ENCODE results near the gene LMNTD2. TPM values are rescaled to one million over a fixed set of nuclear protein-coding genes. Genes with fewer than 3 reads are reported as not detected.

LMNTD2 gene
- total RNA-seq, 2 donors from 2014 or later, result 6.0 to 12.9 TPM

DNA sequence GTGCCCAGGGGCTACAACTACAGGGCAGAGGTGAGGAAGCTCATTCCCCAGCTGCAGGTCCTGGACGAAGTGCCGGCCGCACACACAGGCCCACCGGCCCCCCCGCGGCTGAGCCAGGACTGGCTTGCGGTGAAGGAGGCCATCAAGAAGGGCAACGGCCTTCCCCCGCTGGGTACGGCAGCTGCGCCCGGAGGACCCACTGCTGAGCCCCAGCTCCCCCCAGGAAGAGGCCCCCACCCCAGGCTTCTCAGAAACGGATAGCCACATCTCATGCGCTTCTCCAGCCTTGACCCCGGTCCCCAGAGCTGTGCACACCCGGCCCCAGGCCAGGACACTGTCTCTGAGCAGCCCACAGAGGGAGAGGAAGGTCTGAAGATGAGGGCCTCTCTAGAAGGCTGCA, 9.4 kb downstream of the LMNTD2 start:
- intact Hi-C loops (cut with DNase I), result loop anchor here (10.0 kb wide), 1 partner anchor 174 kb away; no protein-coding TSS in a partner anchor
- WGBS, 2 donors, result 84% methylated on average over 5 to 7 of the region's 16 CpGs
- H3K27me3 ChIP-seq, result no peaks in the 10 kb centered on the region

GRCh38 chr11:550746-551085, 9.8 kb downstream of the LMNTD2 start:
- no peaks in the 10 kb centered on the region for H3K27me3 ChIP-seq
- H3K9me3 ChIP-seq, result no peaks in the 10 kb centered on the region
- intact Hi-C loops (cut with DNase I), result loop anchor here (10.0 kb wide), 1 partner anchor 174 kb away; no protein-coding TSS in a partner anchor

More for the DNA sequence above, 9.4 kb downstream of the LMNTD2 start:
- no peaks in the 10 kb centered on the region for H3K36me3 ChIP-seq (replicated peaks in 1 of 2; ENCODE audit: insufficient read depth in 1 of 2, low read depth in 2 of 2)
- H3K27ac ChIP-seq, result no peak overlapping the region
- H3K4me1 ChIP-seq, result peaks cover 21% of the 10 kb centered on the region
- no peaks in the 10 kb centered on the region for H3K9me3 ChIP-seq
- no peak overlapping the region for H3K4me3 ChIP-seq
- TF ChIP-seq POLR2A (IDR thresholded peaks at IDR 0.05), result no peak
- TF ChIP-seq CTCF (IDR thresholded peaks at IDR 0.05), result no peak
- DNase-seq (no peak), ATAC-seq (no peak)

GRCh38 chr11:550021-550745, 10.4 kb downstream of the LMNTD2 start:
- H3K36me3 ChIP-seq (replicated peaks in 1 of 2; ENCODE audit: insufficient read depth in 1 of 2, low read depth in 2 of 2), result no peaks in the 10 kb centered on the region
- DNase-seq, result no peak
- H3K9me3 ChIP-seq, result no peaks in the 10 kb centered on the region
- TF ChIP-seq POLR2A (IDR thresholded peaks at IDR 0.05), result no peak
- TF ChIP-seq CTCF (IDR thresholded peaks at IDR 0.05), result no peak
- peaks cover 15% of the 10 kb centered on the region for H3K4me1 ChIP-seq
- 90 to 92% methylated on average over 12 to 25 of the region's 25 CpGs for WGBS, 2 donors
- no peak overlapping the region for H3K27ac ChIP-seq
- H3K27me3 ChIP-seq, result no peaks in the 10 kb centered on the region
- intact Hi-C loops (cut with DNase I), result loop anchor here (10.0 kb wide), 1 partner anchor 175 kb away; no protein-coding TSS in a partner anchor
- H3K4me3 ChIP-seq, result no peak overlapping the region
- ATAC-seq, result no peak

More at GRCh38 chr11:550746-551085, 9.8 kb downstream of the LMNTD2 start:
- ATAC-seq (no peak), DNase-seq (no peak)
- no peak for TF ChIP-seq POLR2A (IDR thresholded peaks at IDR 0.05)
- no peak for TF ChIP-seq CTCF (IDR thresholded peaks at IDR 0.05)
- Histone ChIP-seq H3K36me3 (replicated peaks in 1 of 2; ENCODE audit: insufficient read depth in 1 of 2, low read depth in 2 of 2) (no peaks in the 10 kb centered on the region), H3K27ac (no peak overlapping the region), H3K4me1 (peaks cover 21% of the 10 kb centered on the region), H3K4me3 (no peak overlapping the region)
- WGBS, 2 donors, result 69 to 100% methylated on average over 1 to 5 of the region's 5 CpGs

GRCh38 chr11:548700-549603, 11.6 kb downstream of the LMNTD2 start:
- no peak for DNase-seq
- Histone ChIP-seq H3K4me1 (peaks cover 5% of the 10 kb centered on the region), H3K27ac (no peak overlapping the region), H3K27me3 (no peaks in the 10 kb centered on the region), H3K36me3 (replicated peaks in 1 of 2; ENCODE audit: insufficient read depth in 1 of 2, low read depth in 2 of 2) (no peaks in the 10 kb centered on the region), H3K4me3 (no peak overlapping the region), H3K9me3 (no peaks in the 10 kb centered on the region)
- TF ChIP-seq POLR2A (IDR thresholded peaks at IDR 0.05), result no peak
- TF ChIP-seq CTCF (IDR thresholded peaks at IDR 0.05), result no peak
- intact Hi-C loops (cut with DNase I), result no loop called here
- no peak for ATAC-seq
- 81 to 87% methylated on average over 25 to 30 of the region's 32 CpGs for WGBS, 2 donors
